GM13977 (cell line): ENCODE results near the gene PLEKHG4.

ENCODE experiments used
- DNase-seq: peaks from one replicate; pipeline ENCODE4 v3.0.0; 2012; ENCODE audit warnings: low spot score
- in situ Hi-C: fragments of 300-500 bp; cut with MboI; formaldehyde crosslinking; loops from one replicate; pipeline ENCODE4 v1.12.0; 2022; ENCODE audit warnings: low sequenced_read_pairs, low pct_unique_long_range_greater_than_20kb, mixed read lengths, inconsistent platforms; ENCODE audit not compliant: unreplicated experiment
- TF ChIP-seq, protein P1 (sequence below): IDR thresholded peaks from 2 replicates; pipeline ENCODE4 v1.5.1; 2012; ENCODE audit warnings: mild to moderate bottlenecking, control low read depth; ENCODE audit not compliant: insufficient read depth; ENCODE audit errors: extremely low read depth, missing control alignments

The PLEKHG4 gene

DNA sequence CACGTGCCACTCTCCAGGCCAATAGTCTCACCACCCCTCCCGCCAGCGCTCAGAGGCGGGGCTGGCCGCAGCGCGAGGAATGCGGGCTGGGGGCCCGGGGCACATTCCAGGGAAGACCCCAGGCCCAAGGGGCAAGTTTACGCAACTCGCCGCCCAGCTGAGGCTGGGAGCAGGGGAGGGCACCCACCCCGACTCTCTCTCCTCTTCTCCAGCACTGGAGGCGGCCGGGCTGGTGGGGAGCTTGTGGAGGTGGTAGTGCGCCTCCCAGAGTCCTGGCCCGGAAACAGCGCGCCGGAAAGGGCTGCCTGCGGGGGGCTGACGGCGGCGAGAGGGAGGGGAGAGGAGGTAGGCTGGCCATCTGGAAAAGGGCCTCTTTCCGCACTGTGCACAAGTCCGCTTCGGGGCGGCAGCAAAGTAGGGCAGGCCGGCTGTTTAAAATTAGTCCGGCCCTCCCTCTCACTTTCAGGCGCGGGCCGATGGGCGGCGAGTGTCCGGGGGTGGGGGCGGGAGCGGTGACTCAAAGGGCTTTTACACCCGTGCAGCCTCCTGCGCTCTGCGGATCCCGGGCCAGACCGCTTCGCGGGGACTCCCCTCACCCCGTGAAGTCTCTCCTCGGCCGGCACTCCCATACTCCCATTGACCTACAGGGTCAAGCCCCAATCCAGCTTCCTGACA lies 33.1 kb upstream of the PLEKHG4 start:
- in situ Hi-C loops, result no loop called here
- TF ChIP-seq, protein P1, sequence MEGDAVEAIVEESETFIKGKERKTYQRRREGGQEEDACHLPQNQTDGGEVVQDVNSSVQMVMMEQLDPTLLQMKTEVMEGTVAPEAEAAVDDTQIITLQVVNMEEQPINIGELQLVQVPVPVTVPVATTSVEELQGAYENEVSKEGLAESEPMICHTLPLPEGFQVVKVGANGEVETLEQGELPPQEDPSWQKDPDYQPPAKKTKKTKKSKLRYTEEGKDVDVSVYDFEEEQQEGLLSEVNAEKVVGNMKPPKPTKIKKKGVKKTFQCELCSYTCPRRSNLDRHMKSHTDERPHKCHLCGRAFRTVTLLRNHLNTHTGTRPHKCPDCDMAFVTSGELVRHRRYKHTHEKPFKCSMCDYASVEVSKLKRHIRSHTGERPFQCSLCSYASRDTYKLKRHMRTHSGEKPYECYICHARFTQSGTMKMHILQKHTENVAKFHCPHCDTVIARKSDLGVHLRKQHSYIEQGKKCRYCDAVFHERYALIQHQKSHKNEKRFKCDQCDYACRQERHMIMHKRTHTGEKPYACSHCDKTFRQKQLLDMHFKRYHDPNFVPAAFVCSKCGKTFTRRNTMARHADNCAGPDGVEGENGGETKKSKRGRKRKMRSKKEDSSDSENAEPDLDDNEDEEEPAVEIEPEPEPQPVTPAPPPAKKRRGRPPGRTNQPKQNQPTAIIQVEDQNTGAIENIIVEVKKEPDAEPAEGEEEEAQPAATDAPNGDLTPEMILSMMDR, result peak; percentile 57
- DNase-seq, result peak; percentile 82

DNA sequence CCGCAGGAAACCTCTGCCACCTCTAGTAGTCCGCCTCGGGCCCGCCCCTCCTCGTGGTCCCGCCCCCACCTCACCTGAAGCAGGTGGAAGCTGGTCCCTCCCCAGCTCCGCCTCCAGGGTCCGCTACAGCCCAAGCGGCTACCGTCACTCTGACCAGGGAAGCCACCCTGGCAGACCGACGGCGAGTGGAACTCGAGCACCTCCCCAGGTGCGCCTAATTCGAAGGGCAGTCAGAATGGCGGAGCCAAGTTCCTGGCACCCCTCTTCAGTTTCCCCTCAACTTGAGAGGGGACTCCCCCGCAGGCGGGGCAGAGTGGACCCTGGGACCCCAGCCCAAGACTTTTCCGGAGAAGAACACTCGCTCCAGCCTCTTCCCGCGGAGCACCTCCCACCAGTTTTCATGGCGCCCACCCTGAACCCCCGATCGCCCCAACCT lies 32.6 kb upstream of the PLEKHG4 start:
- TF ChIP-seq, protein P1, result peak; percentile 18
- DNase-seq, result peak; percentile 62

DNA sequence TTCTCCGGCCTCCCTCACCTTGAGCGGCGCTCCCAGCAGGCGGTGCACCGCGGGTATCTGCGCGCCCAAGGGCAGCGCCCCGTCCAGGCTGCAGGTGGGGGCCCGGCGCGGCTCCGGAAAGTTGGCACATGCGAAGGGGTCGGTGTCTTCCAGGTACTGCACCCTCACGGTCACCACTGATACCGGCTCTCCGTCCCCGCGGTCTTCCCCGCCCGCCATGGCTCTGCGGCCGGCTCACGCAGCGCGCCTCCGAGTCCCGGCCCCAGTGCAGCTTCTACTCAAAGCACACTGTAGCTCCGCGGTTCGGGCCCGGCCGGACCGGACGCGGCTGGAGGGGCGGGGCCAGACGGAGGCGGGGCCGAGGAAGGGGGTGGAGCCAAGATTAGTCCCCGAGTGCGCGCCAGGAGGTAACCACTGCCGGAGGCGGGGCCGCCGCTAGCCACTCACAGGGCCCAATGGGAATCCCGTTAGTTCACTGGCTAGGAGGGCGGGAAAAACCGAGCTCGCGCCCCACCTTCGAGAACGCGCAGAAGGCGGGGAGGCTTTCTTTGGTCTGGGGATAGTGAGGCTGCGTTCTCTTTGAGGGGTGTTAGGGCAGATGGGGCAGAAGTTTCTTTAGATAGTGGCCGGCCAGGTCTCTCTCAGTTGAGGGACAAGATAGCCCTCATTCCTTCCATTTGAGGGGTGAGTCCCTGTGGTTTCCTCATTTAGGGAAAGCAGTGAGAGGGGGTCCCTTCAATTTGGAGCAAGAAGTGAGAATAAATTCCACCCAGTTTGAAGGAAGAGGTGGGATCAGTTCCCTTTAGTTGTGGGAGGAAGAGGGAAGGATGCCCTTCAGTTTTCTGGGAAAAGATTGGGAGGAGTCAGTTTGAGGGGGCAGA lies 31.9 kb upstream of the PLEKHG4 start, which contains the start of gene FHOD1:
Gene FHOD1 (minus strand): TSS at position 290 of the 881 bp plus-strand sequence. CDS start 71 bp downstream, at position 219.
- TF ChIP-seq, protein P1, result no peak
- in situ Hi-C loops, result no loop called here
- DNase-seq, result peak; percentile 98

More for the DNA sequence above, 32.6 kb upstream of the PLEKHG4 start:
- in situ Hi-C loops, result no loop called here

DNA sequence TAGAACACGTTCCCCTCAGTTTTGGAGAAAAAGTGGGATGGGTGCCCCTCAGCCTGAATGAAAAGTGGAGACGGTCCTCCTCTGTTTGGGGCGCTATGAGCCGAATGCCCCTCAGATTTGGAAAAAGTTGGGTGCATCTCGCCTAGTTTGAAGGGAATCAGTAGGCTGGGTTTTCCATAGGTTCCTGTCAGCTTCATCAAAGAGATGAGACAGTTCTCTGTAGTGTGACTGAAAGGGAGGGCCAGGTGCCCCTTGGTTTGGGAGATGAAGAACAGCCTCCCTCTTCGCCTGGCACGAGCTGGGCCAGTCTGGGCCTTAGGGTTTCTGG lies 31.3 kb upstream of the PLEKHG4 start:
- TF ChIP-seq, protein P1, result no peak
- in situ Hi-C loops, result no loop called here
- no peak for DNase-seq

DNA sequence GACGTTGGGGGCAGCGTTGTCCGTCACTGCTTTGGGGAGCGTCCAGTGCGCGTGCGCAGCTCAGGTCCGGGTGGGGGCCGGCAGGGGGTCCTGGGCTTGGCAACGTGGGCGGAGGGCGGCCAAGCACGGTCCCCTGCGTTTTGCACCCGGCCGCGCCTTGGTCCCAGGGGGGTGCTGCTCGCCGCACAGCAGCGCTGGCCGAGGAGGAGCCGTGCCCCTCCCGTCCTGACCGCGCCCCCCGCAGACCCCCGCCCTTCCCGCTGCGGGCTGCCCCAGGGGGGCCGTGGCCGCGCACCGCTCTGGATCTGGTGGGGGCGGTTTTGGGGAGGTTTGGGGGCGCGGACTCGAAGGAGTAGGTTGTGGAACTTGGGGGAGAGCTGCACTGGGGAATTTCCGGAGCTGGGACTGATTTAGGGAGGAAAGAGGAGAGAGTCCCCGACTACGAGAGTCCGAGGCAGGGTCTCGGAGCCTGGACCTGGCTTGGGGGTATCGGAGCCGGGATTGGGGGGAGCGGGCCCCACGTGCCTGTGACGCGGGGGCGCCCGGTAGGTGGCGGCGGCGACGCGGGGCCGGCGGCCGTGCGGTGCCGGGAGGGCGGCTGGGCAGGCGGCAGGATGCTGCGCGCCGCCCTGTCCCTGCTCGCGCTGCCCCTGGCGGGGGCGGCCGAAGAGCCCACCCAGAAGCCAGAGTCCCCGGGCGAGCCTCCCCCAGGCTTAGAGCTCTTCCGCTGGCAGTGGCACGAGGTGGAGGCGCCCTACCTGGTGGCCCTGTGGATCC lies 30.7 kb upstream of the PLEKHG4 start, which contains the start of gene SLC9A5:
Gene SLC9A5 (plus strand): TSS at position 579 of the 777 bp plus-strand sequence. CDS start 36 bp downstream, at position 615.
- TF ChIP-seq, protein P1, result peak; percentile 23
- DNase-seq, result peak; percentile 72
- in situ Hi-C loops, result no loop called here
